ENCODE results near the gene SIM2. TPM values are rescaled to one million over a fixed set of nuclear protein-coding genes. Genes with fewer than 3 reads are reported as not detected.
"Not testable (repeated sequence)": the region's sequence is repeated elsewhere in the genome, so short reads cannot be mapped to it uniquely, and the experiment has no call there.

SIM2 gene
- total RNA-seq, 2 experiments from 2014 or later: not detected

- no TSS peak for BruUV-seq (replicated peaks)
Measured at GRCh38 chr21:36668713-36669112, 30.2 kb upstream of the SIM2 start.

GRCh38 chr21:36671836-36672235 lies 27.1 kb upstream of the SIM2 start:
- H3K4me2 ChIP-seq (ENCODE audit: low read length): no peak overlapping the region
- DNase-seq (ENCODE audit: low spot score): no peak
- H3K9me3 ChIP-seq (ENCODE audit: low read length): no peaks in the 10 kb centered on the region
- no peak overlapping the region for H2AFZ ChIP-seq (ENCODE audit: low read length)
- TF ChIP-seq EZH2phosphoT487 (IDR thresholded peaks at IDR 0.05; ENCODE audit: borderline replicate concordance, low read depth, low read length) (no peak), CTCF (conservative IDR thresholded peaks at IDR 0.05; ENCODE audit: low read length) (no peak)
- H4K20me1 ChIP-seq (ENCODE audit: insufficient read depth, low read length): no peaks in the 10 kb centered on the region
- H3K4me3 ChIP-seq (ENCODE audit: low read depth, low read length, poor library complexity, severe bottlenecking): no peak overlapping the region
- intact Hi-C loops (cut with micrococcal nuclease; ENCODE audit: unreplicated experiment): no loop called here
- ChIA-PET CTCF (ENCODE audit: unreplicated experiment) (no interaction called here), POLR2A (interaction anchor here (0.6 kb wide), 1 partner anchor 1896 kb away, joined by 6 read pairs; no protein-coding TSS in a partner anchor)
- BruUV-seq (replicated peaks): no TSS peak
- no peaks in the 10 kb centered on the region for H3K9me2 ChIP-seq (ENCODE audit: insufficient read depth, low read length)
- H3K4me1 ChIP-seq (ENCODE audit: insufficient read depth, low read length, poor library complexity, severe bottlenecking): no peaks in the 10 kb centered on the region
- no peak overlapping the region for H3K27ac ChIP-seq (ENCODE audit: low read depth, low read length, poor library complexity, severe bottlenecking)
- H3K79me2 ChIP-seq (ENCODE audit: insufficient read depth, low read depth, low read length): no peaks in the 10 kb centered on the region
- no peaks in the 10 kb centered on the region for H3K36me3 ChIP-seq (ENCODE audit: insufficient read depth, low read length)

More at GRCh38 chr21:36668713-36669112, 30.2 kb upstream of the SIM2 start:
- no peaks in the 10 kb centered on the region for H3K36me3 ChIP-seq (ENCODE audit: insufficient read depth, low read length)
- CTCF ChIA-PET (ENCODE audit: unreplicated experiment): no interaction called here
- H3K9me3 ChIP-seq (ENCODE audit: low read length): no peaks in the 10 kb centered on the region
- no peaks in the 10 kb centered on the region for H3K79me2 ChIP-seq (ENCODE audit: insufficient read depth, low read depth, low read length)
- no peaks in the 10 kb centered on the region for H3K9me2 ChIP-seq (ENCODE audit: insufficient read depth, low read length)
- DNase-seq (ENCODE audit: low spot score): no peak
- intact Hi-C loops (cut with micrococcal nuclease; ENCODE audit: unreplicated experiment): no loop called here
- H3K4me3 ChIP-seq (ENCODE audit: low read depth, low read length, poor library complexity, severe bottlenecking): no peak overlapping the region
- POLR2A ChIA-PET: interaction anchor here (0.7 kb wide), 1 partner anchor 38 kb away, joined by 3 read pairs; no protein-coding TSS in a partner anchor
- TF ChIP-seq EZH2phosphoT487 (IDR thresholded peaks at IDR 0.05; ENCODE audit: borderline replicate concordance, low read depth, low read length) (no peak), CTCF (conservative IDR thresholded peaks at IDR 0.05; ENCODE audit: low read length) (no peak)
- no peak overlapping the region for H3K4me2 ChIP-seq (ENCODE audit: low read length)
- no peaks in the 10 kb centered on the region for H4K20me1 ChIP-seq (ENCODE audit: insufficient read depth, low read length)
- no peak overlapping the region for H2AFZ ChIP-seq (ENCODE audit: low read length)
- H3K27ac ChIP-seq (ENCODE audit: low read depth, low read length, poor library complexity, severe bottlenecking): no peak overlapping the region
- H3K4me1 ChIP-seq (ENCODE audit: insufficient read depth, low read length, poor library complexity, severe bottlenecking): no peaks in the 10 kb centered on the region

- H3K4me2 ChIP-seq (ENCODE audit: low read length); H3K4me3 ChIP-seq (ENCODE audit: low read depth, low read length, poor library complexity, severe bottlenecking); H3K79me2 ChIP-seq (ENCODE audit: insufficient read depth, low read depth, low read length); H2AFZ ChIP-seq (ENCODE audit: low read length); H3K27ac ChIP-seq (ENCODE audit: low read depth, low read length, poor library complexity, severe bottlenecking); H3K36me3 ChIP-seq (ENCODE audit: insufficient read depth, low read length); H4K20me1 ChIP-seq (ENCODE audit: insufficient read depth, low read length); H3K9me2 ChIP-seq (ENCODE audit: insufficient read depth, low read length); POLR2A ChIA-PET; intact Hi-C loops (cut with micrococcal nuclease; ENCODE audit: unreplicated experiment); BruUV-seq (replicated peaks); H3K4me1 ChIP-seq (ENCODE audit: insufficient read depth, low read length, poor library complexity, severe bottlenecking); CTCF ChIA-PET (ENCODE audit: unreplicated experiment); H3K9me3 ChIP-seq (ENCODE audit: low read length); DNase-seq (ENCODE audit: low spot score): not testable (repeated sequence)
Measured at GRCh38 chr21:36672296-36672695, 26.6 kb upstream of the SIM2 start.

Data from OCI-LY7 (cell line).